MM.1S (cell line): ENCODE data around the gene PHF12.

Experiments
- CTCF ChIP-seq: fragments of 300-600 bp; sonication (generic); IDR thresholded peaks from 2 replicates; pipeline ENCODE4 v1.5.1; 2016; ENCODE audit warnings: antibody characterized with exemption, low read length, mixed read lengths
- EZH2 ChIP-seq: fragments of 300-600 bp; sonication (generic); optimal IDR thresholded peaks from 2 replicates; pipeline ENCODE3; 2017; ENCODE audit warnings: low read depth, mild to moderate bottlenecking, antibody characterized with exemption, low read length, mixed read lengths
- EZH2phosphoT487 ChIP-seq: fragments of 300-600 bp; sonication (generic); IDR thresholded peaks from 2 replicates; pipeline ENCODE4 v1.6.1; 2018; ENCODE audit warnings: antibody characterized with exemption, low read length

- no peak for TF ChIP-seq CTCF
- no peak for TF ChIP-seq EZH2
- no peak for TF ChIP-seq EZH2phosphoT487
These were observed 62.5 kb downstream of the PHF12 start for GRCh38 chr17:28888832-28889231.
